GM23338 (cell line): ENCODE results near the gene DR1. TPM values are rescaled to one million over a fixed set of nuclear protein-coding genes. Genes with fewer than 3 reads are reported as not detected.

Experiments used
- ATAC-seq: fragments of 200-7000 bp; cut with Tn5 transposase; 3 replicates; pipeline ENCODE4 v1.9.1; 2020
- DNase-seq: peaks from one replicate; pipeline ENCODE4 v3.0.0-alpha.2; 2015; ENCODE audit warnings: low spot score
- H2AFZ ChIP-seq: fragments of 200-600 bp; sonication (generic); 2 replicates; pipeline ENCODE4 v1.8.0; 2016; ENCODE audit warnings: antibody characterized with exemption, mild to moderate bottlenecking, moderate library complexity
- H3F3A ChIP-seq: fragments of 200-600 bp; sonication (generic); replicated peaks from 2 replicates; pipeline ENCODE4 v1.8.0; 2017; ENCODE audit warnings: antibody characterized with exemption, mixed run types, low read depth
- H3K27ac ChIP-seq: fragments of 200-600 bp; sonication (generic); 2 replicates; pipeline ENCODE4 v1.6.1; 2016; ENCODE audit warnings: low read depth
- H3K27me3 ChIP-seq: fragments of 200-600 bp; sonication (generic); 2 replicates; pipeline ENCODE4 v1.8.0; 2016; ENCODE audit warnings: mild to moderate bottlenecking, mixed run types, moderate library complexity; ENCODE audit not compliant: insufficient read depth
- H3K36me3 ChIP-seq: fragments of 200-600 bp; sonication (generic); 2 replicates; pipeline ENCODE4 v1.8.0; 2016; ENCODE audit warnings: mild to moderate bottlenecking; ENCODE audit not compliant: insufficient read depth
- H3K4me1 ChIP-seq: fragments of 200-600 bp; sonication (generic); 2 replicates; pipeline ENCODE4 v1.8.0; 2016; ENCODE audit warnings: mild to moderate bottlenecking, moderate library complexity; ENCODE audit not compliant: insufficient read depth
- H3K4me2 ChIP-seq: fragments of 200-600 bp; sonication (generic); 2 replicates; pipeline ENCODE4 v1.7.1; 2017; ENCODE audit warnings: mixed run types
- H3K4me3 ChIP-seq: fragments of 200-600 bp; sonication (generic); 2 replicates; pipeline ENCODE4 v1.6.1; 2016; ENCODE audit warnings: mixed run types
- H3K79me2 ChIP-seq: fragments of 200-600 bp; sonication (generic); replicated peaks from 2 replicates; pipeline ENCODE4 v1.8.0; 2017; ENCODE audit warnings: mild to moderate bottlenecking; ENCODE audit not compliant: insufficient read depth
- H3K9me2 ChIP-seq: fragments of 200-600 bp; sonication (generic); 2 replicates; pipeline ENCODE4 v1.8.0; 2017; ENCODE audit not compliant: insufficient read depth
- H4K20me1 ChIP-seq: fragments of 200-600 bp; sonication (generic); replicated peaks from 2 replicates; pipeline ENCODE4 v1.8.0; 2017; ENCODE audit warnings: mild to moderate bottlenecking; ENCODE audit not compliant: insufficient read depth
- H3K27ac Mint-ChIP-seq: 2 replicates; pipeline ENCODE4 v1.8.0; 2020; ENCODE audit warnings: inconsistent platforms, mild to moderate bottlenecking, moderate library complexity, mixed read lengths
- H3K27me3 Mint-ChIP-seq: 3 replicates; pipeline ENCODE4 v1.8.0; 2022; ENCODE audit warnings: low read depth, mild to moderate bottlenecking, moderate library complexity, mixed read lengths, inconsistent platforms; ENCODE audit not compliant: insufficient read depth, poor library complexity
- H3K36me3 Mint-ChIP-seq: 3 replicates; pipeline ENCODE4 v1.8.0; 2021; ENCODE audit warnings: low read depth, mild to moderate bottlenecking, inconsistent platforms, moderate library complexity, mixed read lengths
- H3K4me1 Mint-ChIP-seq: 3 replicates; pipeline ENCODE4 v1.8.0; 2020; ENCODE audit warnings: mild to moderate bottlenecking, inconsistent platforms, mixed read lengths
- H3K4me3 Mint-ChIP-seq: 3 replicates; pipeline ENCODE4 v1.8.0; 2021; ENCODE audit warnings: moderate library complexity, mild to moderate bottlenecking, inconsistent platforms, mixed read lengths
- H3K9me3 Mint-ChIP-seq: 3 replicates; pipeline ENCODE4 v1.8.0; 2020; ENCODE audit warnings: moderate library complexity, mild to moderate bottlenecking, inconsistent platforms, mixed read lengths
- CREB1 ChIP-seq: fragments of 250-450 bp; sonication (Bioruptor Pico); IDR thresholded peaks from 2 replicates; pipeline ENCODE4 v1.5.0; 2020; ENCODE audit warnings: low read depth, mild to moderate bottlenecking, moderate library complexity
- EZH2 ChIP-seq: fragments of 200-600 bp; sonication (generic); IDR thresholded peaks from one replicate; pipeline ENCODE4 v1.8.0; 2017; ENCODE audit warnings: antibody characterized with exemption, mild to moderate bottlenecking, low read depth; ENCODE audit not compliant: unreplicated experiment
- EZH2phosphoT487 ChIP-seq: fragments of 200-600 bp; sonication (generic); IDR thresholded peaks from one replicate; pipeline ENCODE4 v1.8.1; 2018; ENCODE audit warnings: antibody characterized with exemption; ENCODE audit not compliant: unreplicated experiment
- JUNB ChIP-seq: IDR thresholded peaks from one replicate; pipeline ENCODE4 v1.6.1; 2016; ENCODE audit warnings: antibody characterized with exemption; ENCODE audit not compliant: unreplicated experiment
- NANOG ChIP-seq: IDR thresholded peaks from 2 replicates; pipeline ENCODE4 v1.6.1; 2016; ENCODE audit warnings: antibody characterized with exemption, borderline replicate concordance
- POLR2AphosphoS5 ChIP-seq: IDR thresholded peaks from 2 replicates; pipeline ENCODE4 v1.6.1; 2016; ENCODE audit warnings: antibody characterized with exemption, low read depth
- STAT1 ChIP-seq: IDR thresholded peaks from one replicate; pipeline ENCODE4 v1.6.1; 2016; ENCODE audit warnings: antibody characterized with exemption; ENCODE audit not compliant: unreplicated experiment
- ZNF114 ChIP-seq: fragments of 250-450 bp; sonication (Bioruptor Pico); IDR thresholded peaks from 2 replicates; pipeline ENCODE4 v1.5.0; 2020; ENCODE audit warnings: mild to moderate bottlenecking, moderate library complexity
- ZNF331 ChIP-seq: fragments of 250-450 bp; sonication (Bioruptor Pico); IDR thresholded peaks from 2 replicates; pipeline ENCODE4 v1.5.0; 2020; ENCODE audit warnings: low read depth, mild to moderate bottlenecking, moderate library complexity
- polyA plus RNA-seq: library from polyadenylated mRNA; unstranded; fragments of >200 nt; fragmentation: Nextera tagmentation; extraction: Ambion mirVana; gene quantifications from 2 replicates; pipeline ENCODE4 v1.2.1, GENCODE V29; 2016
- total RNA-seq: library from RNA; depleted of rRNA; stranded (reverse); fragments of >200 nt; shearing (Covaris generic); gene quantifications from 2 replicates; pipeline ENCODE4 v1.2.3, GENCODE V29; 2014
- TF ChIP-seq, protein P1 (sequence below), 2 experiments: fragments of 200-600 bp in 1 of 2; sonication (generic) in 1 of 2; conservative IDR thresholded peaks; 2 replicates each; pipeline versions ENCODE4 v1.5.1 to v1.6.1; 2016 to 2017; ENCODE audit warnings: antibody characterized with exemption in 2 of 2, low read depth in 2 of 2, mild to moderate bottlenecking in 2 of 2, moderate library complexity in 1 of 2
- TF ChIP-seq, protein P2 (sequence below): IDR thresholded peaks from 2 replicates; pipeline ENCODE4 v1.6.1; 2016; ENCODE audit warnings: antibody characterized with exemption
- TF ChIP-seq, protein P3 (sequence below): fragments of 250-450 bp; sonication (Bioruptor Pico); IDR thresholded peaks from 2 replicates; pipeline ENCODE4 v1.5.0; 2020; ENCODE audit warnings: mild to moderate bottlenecking, moderate library complexity
- TF ChIP-seq, protein P4 (sequence below): IDR thresholded peaks from one replicate; pipeline ENCODE4 v1.6.1; 2018; ENCODE audit warnings: antibody characterized with exemption; ENCODE audit not compliant: unreplicated experiment

Gene DR1
- total and polyA plus RNA-seq, 2 experiments from 2014 or later: 20.9 to 61.2 TPM

- H3K4me1 ChIP-seq: no peaks in the 10 kb centered on the region
- no peaks in the 10 kb centered on the region for H4K20me1 ChIP-seq
- DNase-seq (no peak), ATAC-seq (no peak)
- Mint-ChIP-seq H3K4me1 (no peaks in the 10 kb centered on the region), H3K27ac (no peak overlapping the region), H3K36me3 (no peaks in the 10 kb centered on the region), H3K4me3 (no peak overlapping the region), H3K9me3 (no peaks in the 10 kb centered on the region), H3K27me3 (peaks cover 2% of the 10 kb centered on the region)
- no peak overlapping the region for H3K4me2 ChIP-seq
- no peaks in the 10 kb centered on the region for H3K36me3 ChIP-seq
- no peaks in the 10 kb centered on the region for H3K79me2 ChIP-seq
- no peak overlapping the region for H3K27ac ChIP-seq
- no peaks in the 10 kb centered on the region for H3F3A ChIP-seq
- TF ChIP-seq ZNF114 (CRISPR knock-in tag) (no peak), EZH2phosphoT487 (no peak), JUNB (no peak), EZH2 (no peak), STAT1 (no peak), NANOG (no peak), POLR2AphosphoS5 (no peak), CREB1 (CRISPR knock-in tag) (no peak), ZNF331 (CRISPR knock-in tag) (no peak)
- TF ChIP-seq, protein P1, sequence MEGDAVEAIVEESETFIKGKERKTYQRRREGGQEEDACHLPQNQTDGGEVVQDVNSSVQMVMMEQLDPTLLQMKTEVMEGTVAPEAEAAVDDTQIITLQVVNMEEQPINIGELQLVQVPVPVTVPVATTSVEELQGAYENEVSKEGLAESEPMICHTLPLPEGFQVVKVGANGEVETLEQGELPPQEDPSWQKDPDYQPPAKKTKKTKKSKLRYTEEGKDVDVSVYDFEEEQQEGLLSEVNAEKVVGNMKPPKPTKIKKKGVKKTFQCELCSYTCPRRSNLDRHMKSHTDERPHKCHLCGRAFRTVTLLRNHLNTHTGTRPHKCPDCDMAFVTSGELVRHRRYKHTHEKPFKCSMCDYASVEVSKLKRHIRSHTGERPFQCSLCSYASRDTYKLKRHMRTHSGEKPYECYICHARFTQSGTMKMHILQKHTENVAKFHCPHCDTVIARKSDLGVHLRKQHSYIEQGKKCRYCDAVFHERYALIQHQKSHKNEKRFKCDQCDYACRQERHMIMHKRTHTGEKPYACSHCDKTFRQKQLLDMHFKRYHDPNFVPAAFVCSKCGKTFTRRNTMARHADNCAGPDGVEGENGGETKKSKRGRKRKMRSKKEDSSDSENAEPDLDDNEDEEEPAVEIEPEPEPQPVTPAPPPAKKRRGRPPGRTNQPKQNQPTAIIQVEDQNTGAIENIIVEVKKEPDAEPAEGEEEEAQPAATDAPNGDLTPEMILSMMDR (conservative IDR thresholded peaks at IDR 0.05; ENCODE audit: low read depth in 2 of 2): no peak
- TF ChIP-seq, protein P2, sequence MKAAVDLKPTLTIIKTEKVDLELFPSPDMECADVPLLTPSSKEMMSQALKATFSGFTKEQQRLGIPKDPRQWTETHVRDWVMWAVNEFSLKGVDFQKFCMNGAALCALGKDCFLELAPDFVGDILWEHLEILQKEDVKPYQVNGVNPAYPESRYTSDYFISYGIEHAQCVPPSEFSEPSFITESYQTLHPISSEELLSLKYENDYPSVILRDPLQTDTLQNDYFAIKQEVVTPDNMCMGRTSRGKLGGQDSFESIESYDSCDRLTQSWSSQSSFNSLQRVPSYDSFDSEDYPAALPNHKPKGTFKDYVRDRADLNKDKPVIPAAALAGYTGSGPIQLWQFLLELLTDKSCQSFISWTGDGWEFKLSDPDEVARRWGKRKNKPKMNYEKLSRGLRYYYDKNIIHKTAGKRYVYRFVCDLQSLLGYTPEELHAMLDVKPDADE: no peak
- TF ChIP-seq, protein P3, sequence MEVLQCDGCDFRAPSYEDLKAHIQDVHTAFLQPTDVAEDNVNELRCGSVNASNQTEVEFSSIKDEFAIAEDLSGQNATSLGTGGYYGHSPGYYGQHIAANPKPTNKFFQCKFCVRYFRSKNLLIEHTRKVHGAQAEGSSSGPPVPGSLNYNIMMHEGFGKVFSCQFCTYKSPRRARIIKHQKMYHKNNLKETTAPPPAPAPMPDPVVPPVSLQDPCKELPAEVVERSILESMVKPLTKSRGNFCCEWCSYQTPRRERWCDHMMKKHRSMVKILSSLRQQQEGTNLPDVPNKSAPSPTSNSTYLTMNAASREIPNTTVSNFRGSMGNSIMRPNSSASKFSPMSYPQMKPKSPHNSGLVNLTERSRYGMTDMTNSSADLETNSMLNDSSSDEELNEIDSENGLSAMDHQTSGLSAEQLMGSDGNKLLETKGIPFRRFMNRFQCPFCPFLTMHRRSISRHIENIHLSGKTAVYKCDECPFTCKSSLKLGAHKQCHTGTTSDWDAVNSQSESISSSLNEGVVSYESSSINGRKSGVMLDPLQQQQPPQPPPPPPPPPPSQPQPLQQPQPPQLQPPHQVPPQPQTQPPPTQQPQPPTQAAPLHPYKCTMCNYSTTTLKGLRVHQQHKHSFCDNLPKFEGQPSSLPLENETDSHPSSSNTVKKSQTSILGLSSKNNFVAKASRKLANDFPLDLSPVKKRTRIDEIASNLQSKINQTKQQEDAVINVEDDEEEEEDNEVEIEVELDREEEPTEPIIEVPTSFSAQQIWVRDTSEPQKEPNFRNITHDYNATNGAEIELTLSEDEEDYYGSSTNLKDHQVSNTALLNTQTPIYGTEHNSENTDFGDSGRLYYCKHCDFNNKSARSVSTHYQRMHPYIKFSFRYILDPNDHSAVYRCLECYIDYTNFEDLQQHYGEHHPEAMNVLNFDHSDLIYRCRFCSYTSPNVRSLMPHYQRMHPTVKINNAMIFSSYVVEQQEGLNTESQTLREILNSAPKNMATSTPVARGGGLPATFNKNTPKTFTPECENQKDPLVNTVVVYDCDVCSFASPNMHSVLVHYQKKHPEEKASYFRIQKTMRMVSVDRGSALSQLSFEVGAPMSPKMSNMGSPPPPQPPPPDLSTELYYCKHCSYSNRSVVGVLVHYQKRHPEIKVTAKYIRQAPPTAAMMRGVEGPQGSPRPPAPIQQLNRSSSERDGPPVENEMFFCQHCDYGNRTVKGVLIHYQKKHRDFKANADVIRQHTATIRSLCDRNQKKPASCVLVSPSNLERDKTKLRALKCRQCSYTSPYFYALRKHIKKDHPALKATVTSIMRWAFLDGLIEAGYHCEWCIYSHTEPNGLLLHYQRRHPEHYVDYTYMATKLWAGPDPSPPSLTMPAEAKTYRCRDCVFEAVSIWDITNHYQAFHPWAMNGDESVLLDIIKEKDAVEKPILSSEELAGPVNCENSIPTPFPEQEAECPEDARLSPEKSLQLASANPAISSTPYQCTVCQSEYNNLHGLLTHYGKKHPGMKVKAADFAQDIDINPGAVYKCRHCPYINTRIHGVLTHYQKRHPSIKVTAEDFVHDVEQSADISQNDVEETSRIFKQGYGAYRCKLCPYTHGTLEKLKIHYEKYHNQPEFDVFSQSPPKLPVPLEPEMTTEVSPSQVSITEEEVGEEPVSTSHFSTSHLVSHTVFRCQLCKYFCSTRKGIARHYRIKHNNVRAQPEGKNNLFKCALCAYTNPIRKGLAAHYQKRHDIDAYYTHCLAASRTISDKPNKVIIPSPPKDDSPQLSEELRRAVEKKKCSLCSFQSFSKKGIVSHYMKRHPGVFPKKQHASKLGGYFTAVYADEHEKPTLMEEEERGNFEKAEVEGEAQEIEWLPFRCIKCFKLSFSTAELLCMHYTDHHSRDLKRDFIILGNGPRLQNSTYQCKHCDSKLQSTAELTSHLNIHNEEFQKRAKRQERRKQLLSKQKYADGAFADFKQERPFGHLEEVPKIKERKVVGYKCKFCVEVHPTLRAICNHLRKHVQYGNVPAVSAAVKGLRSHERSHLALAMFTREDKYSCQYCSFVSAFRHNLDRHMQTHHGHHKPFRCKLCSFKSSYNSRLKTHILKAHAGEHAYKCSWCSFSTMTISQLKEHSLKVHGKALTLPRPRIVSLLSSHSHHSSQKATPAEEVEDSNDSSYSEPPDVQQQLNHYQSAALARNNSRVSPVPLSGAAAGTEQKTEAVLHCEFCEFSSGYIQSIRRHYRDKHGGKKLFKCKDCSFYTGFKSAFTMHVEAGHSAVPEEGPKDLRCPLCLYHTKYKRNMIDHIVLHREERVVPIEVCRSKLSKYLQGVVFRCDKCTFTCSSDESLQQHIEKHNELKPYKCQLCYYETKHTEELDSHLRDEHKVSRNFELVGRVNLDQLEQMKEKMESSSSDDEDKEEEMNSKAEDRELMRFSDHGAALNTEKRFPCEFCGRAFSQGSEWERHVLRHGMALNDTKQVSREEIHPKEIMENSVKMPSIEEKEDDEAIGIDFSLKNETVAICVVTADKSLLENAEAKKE (CRISPR knock-in tag): no peak
- TF ChIP-seq, protein P4, sequence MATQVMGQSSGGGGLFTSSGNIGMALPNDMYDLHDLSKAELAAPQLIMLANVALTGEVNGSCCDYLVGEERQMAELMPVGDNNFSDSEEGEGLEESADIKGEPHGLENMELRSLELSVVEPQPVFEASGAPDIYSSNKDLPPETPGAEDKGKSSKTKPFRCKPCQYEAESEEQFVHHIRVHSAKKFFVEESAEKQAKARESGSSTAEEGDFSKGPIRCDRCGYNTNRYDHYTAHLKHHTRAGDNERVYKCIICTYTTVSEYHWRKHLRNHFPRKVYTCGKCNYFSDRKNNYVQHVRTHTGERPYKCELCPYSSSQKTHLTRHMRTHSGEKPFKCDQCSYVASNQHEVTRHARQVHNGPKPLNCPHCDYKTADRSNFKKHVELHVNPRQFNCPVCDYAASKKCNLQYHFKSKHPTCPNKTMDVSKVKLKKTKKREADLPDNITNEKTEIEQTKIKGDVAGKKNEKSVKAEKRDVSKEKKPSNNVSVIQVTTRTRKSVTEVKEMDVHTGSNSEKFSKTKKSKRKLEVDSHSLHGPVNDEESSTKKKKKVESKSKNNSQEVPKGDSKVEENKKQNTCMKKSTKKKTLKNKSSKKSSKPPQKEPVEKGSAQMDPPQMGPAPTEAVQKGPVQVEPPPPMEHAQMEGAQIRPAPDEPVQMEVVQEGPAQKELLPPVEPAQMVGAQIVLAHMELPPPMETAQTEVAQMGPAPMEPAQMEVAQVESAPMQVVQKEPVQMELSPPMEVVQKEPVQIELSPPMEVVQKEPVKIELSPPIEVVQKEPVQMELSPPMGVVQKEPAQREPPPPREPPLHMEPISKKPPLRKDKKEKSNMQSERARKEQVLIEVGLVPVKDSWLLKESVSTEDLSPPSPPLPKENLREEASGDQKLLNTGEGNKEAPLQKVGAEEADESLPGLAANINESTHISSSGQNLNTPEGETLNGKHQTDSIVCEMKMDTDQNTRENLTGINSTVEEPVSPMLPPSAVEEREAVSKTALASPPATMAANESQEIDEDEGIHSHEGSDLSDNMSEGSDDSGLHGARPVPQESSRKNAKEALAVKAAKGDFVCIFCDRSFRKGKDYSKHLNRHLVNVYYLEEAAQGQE: no peak
- H2AFZ ChIP-seq: no peak overlapping the region
- H3K9me2 ChIP-seq: no peaks in the 10 kb centered on the region
- no peaks in the 10 kb centered on the region for H3K27me3 ChIP-seq
- no peak overlapping the region for H3K4me3 ChIP-seq
These were observed 32.7 kb upstream of the DR1 start for GRCh38 chr1:93313026-93313425.
